HG02610 (cell line): ENCODE results near the gene HOXA4.
A peak's percentile ranks its signal among the peaks of the same experiment; 100 is the strongest.

ENCODE experiments used
- ATAC-seq: cut with Tn5 transposase; IDR thresholded peaks from one replicate; pipeline ENCODE4 v1.9.1; 2021; ENCODE audit warnings: mild to moderate bottlenecking, moderate library complexity; ENCODE audit not compliant: unreplicated experiment

HOXA4 gene

DNA sequence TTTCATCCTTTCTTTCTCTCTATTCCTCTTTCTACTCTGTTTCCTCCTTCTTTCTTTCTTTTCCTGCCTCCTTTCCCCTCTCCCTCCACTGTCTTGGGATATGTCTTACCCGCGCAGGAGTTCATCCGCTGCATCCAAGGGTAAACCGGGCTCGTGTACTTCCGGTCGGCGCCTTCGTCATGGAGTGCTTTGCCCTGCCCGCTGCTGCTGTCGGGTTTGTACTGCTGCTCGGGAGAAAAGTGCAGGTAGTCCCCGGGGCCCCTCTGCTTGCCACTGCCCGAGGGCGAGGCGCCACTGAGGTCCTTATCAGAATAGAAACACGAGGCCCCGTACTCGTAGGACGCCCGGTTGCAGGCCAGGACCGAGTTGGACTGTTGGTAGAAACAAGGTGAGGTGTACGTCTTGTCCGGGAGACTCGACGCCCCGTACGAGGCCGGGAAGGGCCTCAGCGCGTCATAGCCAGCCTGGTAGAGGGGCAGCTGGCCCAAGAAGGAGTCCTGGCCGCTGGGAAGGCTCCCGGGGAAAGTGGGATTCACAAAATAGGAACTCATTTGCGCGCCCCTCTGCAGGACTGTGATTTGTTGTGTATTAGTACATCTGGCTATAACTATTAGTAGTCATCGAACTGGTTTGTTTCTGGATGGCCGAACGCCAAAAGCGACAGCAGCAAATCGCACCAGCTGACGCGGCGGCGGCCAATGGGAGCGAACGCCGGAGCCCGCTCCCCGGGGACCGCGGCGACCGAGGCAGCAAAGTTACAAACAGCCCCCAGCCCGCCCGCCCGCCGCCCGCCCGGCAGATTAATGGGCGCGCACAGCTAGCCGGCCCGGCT is 16.9 kb upstream of the HOXA4 start, which contains the start of gene HOXA6:
Gene HOXA6 (minus strand): TSS at position 576 of the 832 bp plus-strand sequence. CDS start 25 bp downstream, at position 551.
- ATAC-seq: no peak

- no peak for ATAC-seq
Measured at GRCh38 chr7:27146491-27147198, 16.1 kb upstream of the HOXA4 start.

GRCh38 chr7:27145914-27146412 is 15.4 kb upstream of the HOXA4 start:
- ATAC-seq: no peak

- ATAC-seq: no peak
Measured at GRCh38 chr7:27145165-27145913, 14.8 kb upstream of the HOXA4 start.

- no peak for ATAC-seq
Measured at GRCh38 chr7:27144781-27145164, 14.2 kb upstream of the HOXA4 start.

DNA sequence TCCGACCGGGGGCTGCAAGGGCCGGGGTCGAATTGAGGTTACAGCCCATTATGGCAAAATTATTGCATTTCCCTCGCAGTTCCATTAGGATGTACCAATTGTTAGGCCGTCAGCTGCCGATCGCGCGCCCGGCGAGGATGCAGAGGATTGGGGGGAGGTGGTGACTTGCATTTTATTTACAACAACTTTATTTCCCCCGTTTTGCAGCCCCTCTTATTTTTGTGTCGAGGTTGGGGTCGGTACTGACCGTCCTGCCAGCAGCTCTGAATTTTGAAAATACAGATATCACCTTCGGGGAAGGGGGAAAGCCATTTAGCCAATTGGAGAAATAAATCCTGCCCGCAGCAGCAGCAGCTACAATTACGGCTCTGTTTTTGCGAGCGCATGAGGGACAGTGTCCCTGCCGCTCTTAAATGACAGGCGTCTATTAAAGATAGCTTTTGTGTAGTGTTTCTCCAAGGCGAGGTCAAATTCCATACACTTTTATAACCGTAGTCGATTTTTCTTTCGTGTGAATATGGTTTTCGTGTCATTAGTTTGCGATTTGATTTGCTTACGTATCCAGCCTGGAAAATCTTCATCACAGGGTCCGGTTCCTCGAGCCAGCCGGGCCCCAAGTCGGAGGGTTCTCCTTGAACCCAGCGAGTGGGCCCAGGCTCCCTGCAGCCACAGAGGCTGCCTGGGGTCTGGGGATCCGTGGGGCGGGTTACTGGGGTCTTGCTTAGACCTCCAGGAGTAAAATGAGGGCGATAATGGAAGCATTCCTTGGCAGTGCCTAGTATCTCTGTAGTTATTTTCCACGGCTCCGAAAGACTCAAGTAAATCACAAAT is 13.6 kb upstream of the HOXA4 start:
- no peak for ATAC-seq

DNA sequence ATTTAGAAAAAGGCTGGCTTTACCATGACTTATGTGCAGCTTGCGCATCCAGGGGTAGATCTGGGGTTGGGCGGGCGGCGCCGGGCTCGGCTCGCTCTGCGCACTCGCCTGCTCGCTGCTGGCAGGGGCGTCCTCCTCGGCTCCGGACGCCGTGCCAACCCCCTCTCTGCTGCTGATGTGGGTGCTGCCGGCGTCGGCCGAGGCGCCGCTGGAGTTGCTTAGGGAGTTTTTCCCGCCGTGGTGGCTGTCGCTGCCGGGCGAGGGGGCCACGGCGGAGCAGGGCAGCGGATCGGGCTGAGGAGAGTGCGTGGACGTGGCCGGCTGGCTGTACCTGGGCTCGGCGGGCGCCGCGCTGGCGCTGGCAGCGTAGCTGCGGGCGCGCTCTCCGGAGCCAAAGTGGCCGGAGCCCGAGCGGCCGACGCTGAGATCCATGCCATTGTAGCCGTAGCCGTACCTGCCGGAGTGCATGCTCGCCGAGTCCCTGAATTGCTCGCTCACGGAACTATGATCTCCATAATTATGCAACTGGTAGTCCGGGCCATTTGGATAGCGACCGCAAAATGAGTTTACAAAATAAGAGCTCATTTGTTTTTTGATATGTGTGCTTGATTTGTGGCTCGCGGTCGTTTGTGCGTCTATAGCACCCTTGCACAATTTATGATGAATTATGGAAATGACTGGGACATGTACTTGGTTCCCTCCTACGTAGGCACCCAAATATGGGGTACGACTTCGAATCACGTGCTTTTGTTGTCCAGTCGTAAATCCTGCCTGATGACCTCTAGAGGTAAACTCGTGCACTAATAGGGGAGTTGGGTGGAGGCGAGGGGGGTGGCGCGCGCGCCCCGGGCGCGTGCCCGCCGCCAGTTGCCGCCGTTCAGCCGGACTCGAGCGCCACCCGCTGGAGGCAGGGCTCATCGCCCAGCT is 12.7 kb upstream of the HOXA4 start, which contains the start of gene HOXA5:
Gene HOXA5 (minus strand): TSS at position 659 of the 927 bp plus-strand sequence. CDS start 74 bp downstream, at position 585.
- no peak for ATAC-seq

DNA sequence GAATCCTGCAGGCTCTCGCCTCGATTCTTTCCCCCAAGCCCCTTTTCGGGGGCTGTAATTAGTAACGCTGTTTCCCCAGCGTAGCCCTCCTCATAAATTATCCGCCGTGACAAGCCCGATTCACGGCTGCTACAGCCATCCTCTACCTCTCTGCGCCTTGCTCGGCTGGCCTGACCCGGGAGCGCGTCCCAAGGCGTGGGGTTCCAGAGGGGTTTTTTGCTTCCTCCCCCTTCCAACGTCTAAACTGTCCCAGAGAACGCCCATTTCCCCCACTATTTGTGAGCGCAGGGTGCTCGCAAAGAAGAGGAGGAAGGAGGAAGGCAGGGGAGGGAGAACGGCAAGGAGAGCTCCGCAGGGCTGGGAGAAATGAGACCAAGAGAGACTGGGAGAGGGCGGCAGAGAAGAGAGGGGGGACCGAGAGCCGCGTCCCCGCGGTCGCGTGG is 12.0 kb upstream of the HOXA4 start:
- ATAC-seq: no peak

DNA sequence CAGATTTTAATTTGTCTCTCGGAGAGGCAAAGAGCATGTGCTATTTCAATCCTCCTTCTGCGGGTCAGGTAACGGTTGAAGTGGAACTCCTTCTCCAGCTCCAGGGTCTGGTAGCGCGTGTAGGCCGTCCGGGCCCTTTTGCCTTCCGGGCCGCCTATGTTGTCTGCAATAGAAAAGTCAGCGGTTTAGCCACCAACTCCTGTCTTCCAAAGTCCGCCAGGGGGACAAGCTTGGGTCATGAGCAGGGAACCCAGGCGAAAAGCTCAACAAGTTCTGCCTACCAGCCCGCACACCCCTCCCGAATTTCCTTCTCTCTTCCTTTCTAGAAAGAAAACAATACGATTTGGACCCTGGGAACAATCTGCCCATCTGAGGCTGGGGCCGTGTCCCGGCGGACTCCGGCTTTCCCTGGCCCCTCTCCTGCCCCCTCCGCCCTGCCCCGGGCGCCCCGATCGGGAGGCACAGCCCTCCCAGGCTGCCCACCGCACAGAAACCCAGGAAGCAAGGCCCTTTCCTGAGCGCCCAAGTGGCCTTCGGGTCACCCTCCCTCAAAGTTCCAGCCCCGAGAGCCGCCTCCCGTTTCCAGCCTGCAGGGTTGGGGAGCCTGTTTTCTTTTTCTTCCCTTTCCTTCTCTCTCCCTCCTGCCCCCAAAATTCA is 11.5 kb upstream of the HOXA4 start:
- ATAC-seq: no peak

DNA sequence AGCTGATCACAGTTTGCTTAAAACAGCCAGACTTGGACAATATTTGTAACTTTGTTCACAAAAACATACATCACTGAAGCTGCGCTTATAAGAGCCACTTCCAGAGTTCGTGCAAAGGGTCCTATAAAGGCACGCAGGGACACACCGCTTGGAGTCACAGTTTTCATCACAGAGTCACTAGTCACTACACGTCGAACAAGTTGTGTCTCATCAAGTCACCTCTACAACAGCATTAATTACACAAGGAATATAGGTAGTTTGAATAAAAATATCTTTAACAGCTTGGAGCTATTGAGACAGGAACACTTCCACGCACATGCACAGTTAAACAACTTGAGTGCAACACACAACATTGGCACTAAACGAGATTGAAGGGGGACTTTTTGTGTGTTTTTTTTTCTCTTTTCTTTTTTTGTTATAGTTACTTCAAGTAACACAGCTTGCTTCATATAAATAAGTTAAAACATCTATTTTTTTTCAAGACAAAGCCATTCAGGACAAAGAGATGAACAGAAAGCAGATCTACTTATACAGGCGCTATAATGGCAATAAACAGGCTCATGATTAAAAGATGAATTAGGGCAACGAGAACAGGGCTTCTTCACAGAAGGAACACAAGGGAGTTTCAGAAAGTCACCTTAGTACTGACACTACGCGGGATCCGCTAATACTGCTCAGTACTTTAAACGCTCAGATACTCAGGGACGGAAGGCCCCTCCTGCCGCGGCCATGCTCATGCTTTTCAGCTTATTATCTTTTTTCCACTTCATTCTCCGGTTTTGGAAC is 10.8 kb upstream of the HOXA4 start:
- no peak for ATAC-seq

GRCh38 chr7:27140126-27140857 is 9.7 kb upstream of the HOXA4 start:
- no peak for ATAC-seq

- ATAC-seq: no peak
Measured at GRCh38 chr7:27139334-27140125, 9.0 kb upstream of the HOXA4 start.

DNA sequence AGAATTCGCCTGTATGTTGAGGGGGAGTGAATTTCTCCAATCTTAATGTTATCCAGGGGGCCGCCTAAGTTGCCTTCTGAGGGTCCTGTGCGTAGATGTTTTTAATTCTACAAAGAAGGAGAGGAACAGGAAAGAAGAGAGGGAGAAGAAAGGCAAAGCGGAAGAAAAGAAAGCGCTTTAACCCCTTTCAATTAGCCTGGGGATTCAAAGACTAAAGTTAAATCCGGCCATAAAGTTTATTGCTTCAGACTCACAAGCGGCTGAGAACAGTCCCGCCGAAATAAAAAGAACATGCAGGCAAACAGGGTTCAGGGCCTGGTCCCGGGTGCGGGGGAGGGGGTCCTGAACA is 8.4 kb upstream of the HOXA4 start:
- ATAC-seq: no peak

DNA sequence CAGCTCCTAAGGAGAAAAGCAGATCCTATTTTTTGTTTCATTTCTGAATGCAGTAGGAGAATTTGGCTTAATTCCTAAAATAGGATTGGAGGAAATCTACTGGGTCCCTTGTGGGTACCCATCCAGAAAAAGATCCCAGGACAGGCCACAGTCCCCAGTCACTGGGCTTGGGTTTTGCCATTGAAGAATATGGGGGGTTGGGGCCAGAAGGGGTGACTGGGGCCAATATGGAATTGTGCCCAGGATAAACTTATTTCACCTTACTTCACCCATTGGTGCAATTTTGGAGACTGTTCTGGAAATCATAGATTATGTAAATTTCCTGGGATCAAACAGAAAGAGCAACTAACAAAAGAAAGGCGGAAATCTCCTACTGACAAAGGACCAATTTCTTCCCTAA is 7.9 kb upstream of the HOXA4 start:
- ATAC-seq: no peak

DNA sequence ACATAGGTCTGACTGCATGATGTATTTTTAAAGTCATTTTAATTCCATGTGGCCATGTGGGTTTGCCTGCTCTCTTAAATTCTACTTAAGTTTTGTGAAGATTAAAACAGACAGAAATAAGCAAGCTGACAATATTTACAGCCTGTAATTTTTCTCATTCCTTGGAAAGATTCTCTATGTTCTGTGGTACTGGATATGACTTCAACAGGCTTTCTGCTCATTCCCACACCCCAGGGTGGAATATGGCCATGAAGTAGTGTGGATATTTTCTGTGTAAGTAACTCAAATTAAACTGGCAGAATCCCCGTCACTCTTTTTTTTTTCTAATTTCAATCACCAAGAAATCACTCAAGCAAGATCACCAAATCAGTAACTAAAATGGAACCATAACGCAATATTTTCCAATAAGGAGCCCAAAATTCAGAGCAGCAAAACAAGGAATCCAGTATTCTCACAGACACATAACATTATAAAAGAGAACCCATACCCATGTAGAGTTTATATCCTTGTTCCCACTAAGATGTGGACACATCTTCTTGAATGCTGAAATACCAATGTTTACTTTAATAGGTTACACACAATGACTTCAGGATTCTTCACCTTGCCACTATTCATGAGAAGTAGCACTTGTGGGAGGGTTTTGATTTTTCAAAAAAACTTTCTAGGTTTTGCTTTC is 7.2 kb upstream of the HOXA4 start:
- no peak for ATAC-seq

DNA sequence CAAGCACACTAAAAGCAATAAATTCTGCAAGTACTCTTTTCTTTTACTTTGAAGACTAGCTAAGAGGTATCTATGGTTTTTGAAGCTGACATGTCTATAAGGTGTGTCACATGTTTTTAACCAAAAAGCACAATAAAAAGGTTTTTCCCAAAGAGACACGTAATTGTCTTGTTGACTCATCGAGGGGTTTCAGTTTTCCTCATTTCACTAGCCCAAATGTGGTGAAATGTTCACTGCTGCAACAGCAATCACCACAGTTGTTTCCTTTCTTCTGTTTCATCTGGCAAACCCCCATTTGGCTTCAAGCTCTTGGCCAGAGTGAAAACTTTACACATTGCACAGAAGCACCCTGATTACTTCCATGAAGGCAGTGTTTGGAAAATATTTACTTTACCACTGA is 3.8 kb upstream of the HOXA4 start:
- ATAC-seq: peak; percentile 80
